ENCODE data around the gene RDH5.

GRCh38 chr12:55699471-55700055 lies 20.6 kb upstream of the RDH5 start:
- no peak for TF ChIP-seq POLR2AphosphoS5 (IDR thresholded peaks at IDR 0.05; ENCODE audit: low read depth, low read length)
- TF ChIP-seq POLR2A (IDR thresholded peaks at IDR 0.05; ENCODE audit: low read depth, low read length): no peak
- no peak for TF ChIP-seq TAF1 (IDR thresholded peaks at IDR 0.05; ENCODE audit: low read depth, low read length)
- no peak for TF ChIP-seq SPI1 (IDR thresholded peaks at IDR 0.05; ENCODE audit: low read depth, low read length)
- TF ChIP-seq POU2F2 (IDR thresholded peaks at IDR 0.05; ENCODE audit: low read depth, low read length): no peak
- TF ChIP-seq PAX5 (IDR thresholded peaks at IDR 0.05; ENCODE audit: insufficient read depth, low read length, severe bottlenecking): no peak
